PFSK-1 (cell line): ENCODE results near the gene CARM1.

Experiments used
- FOXP2 ChIP-seq: optimal IDR thresholded peaks from 2 replicates; pipeline ENCODE3; 2011; ENCODE audit warnings: borderline replicate concordance, control low read depth, inconsistent platforms; ENCODE audit not compliant: insufficient read depth; ENCODE audit errors: extremely low read length, extremely low read depth
- POLR2AphosphoS5 ChIP-seq: IDR thresholded peaks from 2 replicates; pipeline ENCODE4 v1.6.1; 2012; ENCODE audit warnings: low read depth, mild to moderate bottlenecking, control low read depth, low read length, moderate library complexity
- REST ChIP-seq, 2 experiments: IDR thresholded peaks; 2 replicates each; pipeline versions ENCODE4 v1.6.1 to v1.8.0; 2011 to 2012; ENCODE audit warnings: low read depth in 2 of 2, low read length in 2 of 2, control low read depth in 1 of 2, inconsistent platforms in 1 of 2, mild to moderate bottlenecking in 1 of 2, moderate library complexity in 1 of 2; ENCODE audit not compliant: insufficient read depth in 1 of 2
- SIN3A ChIP-seq: IDR thresholded peaks from 2 replicates; pipeline ENCODE4 v1.6.1; 2012; ENCODE audit warnings: mild to moderate bottlenecking, low read length, moderate library complexity, borderline replicate concordance; ENCODE audit not compliant: insufficient read depth
- TAF1 ChIP-seq: IDR thresholded peaks from 2 replicates; pipeline ENCODE4 v1.6.1; 2012; ENCODE audit warnings: low read length, control low read depth, borderline replicate concordance; ENCODE audit not compliant: insufficient read depth

- TF ChIP-seq TAF1 (no peak), REST (IDR thresholded peaks at IDR 0.05; ENCODE audit: insufficient read depth in 1 of 2, low read depth in 2 of 2, low read length in 2 of 2) (no peak), POLR2AphosphoS5 (no peak), SIN3A (no peak), FOXP2 (no peak)
These were observed 4.9 kb upstream of the CARM1 start for GRCh38 chr19:10866495-10866894.
